Body of pancreas (tissue), 4 donors: ENCODE results near the gene ATP2C1.

ENCODE experiments used
- POLR2A ChIP-seq, 3 donors: fragments of 450-650 bp; IDR thresholded peaks; one replicate each; pipeline ENCODE4 v1.6.1; 2016; ENCODE audit warnings: antibody characterized with exemption in 3 of 3, mild to moderate bottlenecking in 2 of 3
- TF ChIP-seq, protein P1 (sequence below), 7 experiments: fragments of 450-650 bp in 4 of 7; fragments of 200-600 bp in 3 of 7; sonication (generic) in 3 of 7; IDR thresholded peaks; one replicate each; pipeline ENCODE4 v1.5.1; 2016 to 2019; ENCODE audit warnings: antibody characterized with exemption in 7 of 7

DNA sequence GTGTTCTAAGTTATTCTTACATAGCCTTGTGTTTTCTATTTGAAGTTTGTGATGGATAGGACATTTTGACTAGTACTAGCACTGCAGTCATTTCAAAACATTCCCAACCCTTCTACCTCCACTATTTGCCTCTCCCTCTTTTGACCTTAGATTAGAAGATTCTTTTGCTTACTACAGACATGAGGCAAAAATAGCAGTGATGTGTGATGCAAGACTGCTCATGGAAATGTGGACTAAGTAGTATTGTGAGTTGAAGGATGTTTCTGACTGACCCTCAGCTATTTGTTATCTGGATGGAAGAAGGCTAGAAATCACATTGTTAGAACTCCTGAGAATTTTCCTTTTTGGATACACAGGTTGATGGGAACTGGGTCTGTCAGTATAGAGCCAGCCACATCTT, 45.9 kb downstream of the ATP2C1 start:
- TF ChIP-seq, protein P1, sequence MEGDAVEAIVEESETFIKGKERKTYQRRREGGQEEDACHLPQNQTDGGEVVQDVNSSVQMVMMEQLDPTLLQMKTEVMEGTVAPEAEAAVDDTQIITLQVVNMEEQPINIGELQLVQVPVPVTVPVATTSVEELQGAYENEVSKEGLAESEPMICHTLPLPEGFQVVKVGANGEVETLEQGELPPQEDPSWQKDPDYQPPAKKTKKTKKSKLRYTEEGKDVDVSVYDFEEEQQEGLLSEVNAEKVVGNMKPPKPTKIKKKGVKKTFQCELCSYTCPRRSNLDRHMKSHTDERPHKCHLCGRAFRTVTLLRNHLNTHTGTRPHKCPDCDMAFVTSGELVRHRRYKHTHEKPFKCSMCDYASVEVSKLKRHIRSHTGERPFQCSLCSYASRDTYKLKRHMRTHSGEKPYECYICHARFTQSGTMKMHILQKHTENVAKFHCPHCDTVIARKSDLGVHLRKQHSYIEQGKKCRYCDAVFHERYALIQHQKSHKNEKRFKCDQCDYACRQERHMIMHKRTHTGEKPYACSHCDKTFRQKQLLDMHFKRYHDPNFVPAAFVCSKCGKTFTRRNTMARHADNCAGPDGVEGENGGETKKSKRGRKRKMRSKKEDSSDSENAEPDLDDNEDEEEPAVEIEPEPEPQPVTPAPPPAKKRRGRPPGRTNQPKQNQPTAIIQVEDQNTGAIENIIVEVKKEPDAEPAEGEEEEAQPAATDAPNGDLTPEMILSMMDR (IDR thresholded peaks at IDR 0.05), result no peak
- TF ChIP-seq POLR2A (IDR thresholded peaks at IDR 0.05), result no peak
